SKM-1 (cell line): ENCODE results near the gene PMPCA.
A peak's percentile ranks its signal among the peaks of the same experiment; 100 is the strongest.

Experiments used
- DNase-seq: peaks from one replicate; lab custom pipeline; 2025; ENCODE audit not compliant: unreplicated experiment; lab: John Stamatoyannopoulos, UW

Gene PMPCA

DNA sequence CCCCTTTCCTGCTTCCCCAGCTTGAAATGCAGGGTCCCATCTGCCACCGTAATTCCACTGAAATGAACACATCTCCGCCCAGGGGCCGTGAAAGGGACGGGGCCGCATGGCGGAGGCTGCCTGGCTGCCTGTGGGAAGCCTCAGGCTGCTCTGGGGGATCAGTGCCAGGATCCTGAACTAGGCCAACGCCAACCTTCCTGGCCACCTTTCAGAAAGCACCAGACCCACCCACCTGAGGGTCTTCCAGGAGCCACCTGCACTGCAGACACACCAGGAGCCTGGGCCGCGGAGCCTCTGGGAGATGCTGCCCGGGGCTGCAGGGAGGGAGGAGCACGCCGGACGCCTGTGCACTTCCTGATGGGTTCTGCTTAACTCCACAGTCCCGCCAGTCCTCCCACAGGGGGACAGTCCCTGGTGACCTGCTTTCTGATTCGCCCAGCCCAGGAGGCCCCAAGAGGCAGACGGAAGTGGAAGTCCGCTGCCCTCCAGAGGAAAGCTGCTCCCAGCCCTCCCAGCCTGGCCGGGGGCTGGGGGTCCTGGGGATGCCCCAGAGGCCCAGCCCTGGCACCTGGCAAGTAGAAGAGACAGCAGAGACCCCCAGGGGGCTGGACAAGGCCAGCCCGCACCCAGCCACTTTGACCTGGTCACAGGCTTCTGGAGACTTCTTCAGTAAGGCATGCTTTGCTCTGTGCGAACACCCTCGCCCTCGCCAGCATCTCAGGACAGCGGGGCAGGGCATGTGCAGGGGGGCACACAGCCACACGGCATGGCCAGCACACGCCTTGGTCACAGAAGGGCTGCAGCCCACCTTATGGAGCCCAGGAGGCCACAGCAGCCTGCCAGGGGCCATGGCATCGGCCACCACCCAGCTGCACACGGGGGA, 36.9 kb upstream of the PMPCA start, which contains the start of gene CARD9:
Gene CARD9, minus strand, starts transcription at position 370 of the 883 bp plus-strand sequence. CDS start 1,591 bp downstream, outside the sequence.
- DNase-seq: peak; percentile 65

DNA sequence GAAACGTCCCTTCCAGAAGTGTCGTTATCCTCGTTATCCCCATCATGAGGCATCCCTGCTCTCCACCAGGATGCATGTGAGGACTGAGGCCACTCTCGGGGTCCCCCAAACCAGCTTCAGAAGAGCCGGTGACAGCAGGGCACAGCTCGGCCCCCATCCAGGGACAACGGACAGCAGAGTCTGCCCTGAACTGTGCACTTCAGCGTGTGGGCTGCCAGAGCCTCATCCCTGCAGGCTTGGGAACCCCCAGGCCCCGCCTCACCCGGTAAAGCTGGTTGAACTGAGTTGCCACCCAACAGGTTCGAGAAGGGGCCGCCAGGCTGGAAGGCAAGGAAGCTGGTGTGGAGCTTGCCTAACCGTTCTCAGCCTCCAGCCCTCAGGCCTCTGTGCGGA, 36.3 kb upstream of the PMPCA start:
- DNase-seq: no peak

DNA sequence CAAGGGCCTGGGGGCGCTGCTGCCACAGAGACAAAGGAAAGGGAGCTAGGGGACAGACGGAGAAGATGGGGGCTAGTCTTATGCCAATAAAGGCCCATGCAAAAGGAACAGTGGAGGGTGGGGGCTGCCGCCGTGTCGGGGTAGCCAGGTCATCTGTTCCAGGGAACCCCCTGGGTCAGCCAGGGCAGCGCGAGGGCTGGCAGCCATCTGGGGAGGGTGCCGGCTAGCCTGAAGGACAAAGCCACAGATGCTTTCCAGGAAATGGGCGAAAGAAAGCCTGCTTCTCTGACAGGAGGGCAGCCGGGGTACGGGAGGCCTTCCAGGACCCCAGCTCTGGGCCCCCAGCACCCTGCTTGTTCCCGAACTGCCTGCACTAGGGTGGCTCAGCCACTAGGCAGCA, 35.4 kb upstream of the PMPCA start:
- DNase-seq: no peak

DNA sequence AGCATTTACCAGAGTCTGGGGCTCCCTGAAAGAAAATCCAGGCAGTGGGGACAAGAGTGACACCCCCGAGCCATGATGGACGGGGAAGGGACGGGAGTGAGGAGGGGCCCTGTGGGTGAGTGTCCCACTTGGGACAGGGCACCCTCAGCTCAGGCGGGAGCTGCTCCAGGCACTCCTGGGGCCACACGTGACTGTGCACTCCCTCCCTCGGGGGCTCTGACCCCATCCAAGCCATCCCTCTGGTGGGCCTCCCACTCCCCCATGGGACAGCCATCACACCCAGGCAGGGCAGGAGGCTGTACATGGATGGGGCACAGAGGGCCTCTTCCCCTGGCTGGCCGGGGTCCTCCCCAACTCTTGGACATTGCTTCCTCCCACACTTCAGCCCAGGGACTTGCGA, 34.0 kb upstream of the PMPCA start:
- no peak for DNase-seq

DNA sequence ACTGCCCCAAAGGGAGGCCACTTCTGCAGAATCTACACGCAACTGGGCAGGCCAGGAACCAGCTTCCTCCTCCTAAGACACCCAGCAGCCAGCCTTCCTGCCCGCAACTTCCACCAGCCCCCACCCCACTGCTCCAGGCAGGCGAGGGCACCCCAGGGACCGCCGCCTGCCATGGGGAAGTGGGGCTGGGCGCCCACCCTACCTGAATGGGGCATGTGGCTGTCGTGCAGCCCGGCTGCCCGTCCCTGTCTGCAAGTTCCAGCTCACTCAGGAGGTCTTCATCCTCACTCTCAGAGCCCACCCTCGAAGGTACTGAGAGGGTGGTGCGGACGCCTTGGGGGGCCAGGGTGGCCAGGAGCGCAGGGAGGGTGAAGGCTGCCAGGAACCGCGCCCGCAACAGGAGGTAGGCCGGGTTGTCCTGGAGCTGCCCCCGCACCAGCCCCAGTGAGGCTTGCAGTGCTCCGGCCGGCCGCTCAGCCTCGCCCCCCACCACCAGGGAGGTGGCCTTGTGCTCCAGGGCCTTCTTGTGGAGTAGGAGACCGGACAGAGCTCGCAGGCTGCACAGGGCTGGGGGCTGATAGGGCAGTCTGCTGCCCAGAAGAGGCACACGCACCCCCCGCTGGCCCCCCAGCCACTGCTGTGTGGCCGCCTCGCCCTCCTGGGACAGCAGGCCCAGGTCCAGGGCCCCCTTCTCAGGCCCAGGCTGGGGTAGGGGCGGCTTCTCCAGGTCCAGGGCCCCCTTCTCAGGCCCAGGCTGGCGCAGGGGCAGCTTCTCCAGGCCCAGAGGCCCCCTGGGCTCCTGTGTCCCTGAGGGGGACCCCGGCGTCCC, 32.9 kb upstream of the PMPCA start:
- DNase-seq: no peak

DNA sequence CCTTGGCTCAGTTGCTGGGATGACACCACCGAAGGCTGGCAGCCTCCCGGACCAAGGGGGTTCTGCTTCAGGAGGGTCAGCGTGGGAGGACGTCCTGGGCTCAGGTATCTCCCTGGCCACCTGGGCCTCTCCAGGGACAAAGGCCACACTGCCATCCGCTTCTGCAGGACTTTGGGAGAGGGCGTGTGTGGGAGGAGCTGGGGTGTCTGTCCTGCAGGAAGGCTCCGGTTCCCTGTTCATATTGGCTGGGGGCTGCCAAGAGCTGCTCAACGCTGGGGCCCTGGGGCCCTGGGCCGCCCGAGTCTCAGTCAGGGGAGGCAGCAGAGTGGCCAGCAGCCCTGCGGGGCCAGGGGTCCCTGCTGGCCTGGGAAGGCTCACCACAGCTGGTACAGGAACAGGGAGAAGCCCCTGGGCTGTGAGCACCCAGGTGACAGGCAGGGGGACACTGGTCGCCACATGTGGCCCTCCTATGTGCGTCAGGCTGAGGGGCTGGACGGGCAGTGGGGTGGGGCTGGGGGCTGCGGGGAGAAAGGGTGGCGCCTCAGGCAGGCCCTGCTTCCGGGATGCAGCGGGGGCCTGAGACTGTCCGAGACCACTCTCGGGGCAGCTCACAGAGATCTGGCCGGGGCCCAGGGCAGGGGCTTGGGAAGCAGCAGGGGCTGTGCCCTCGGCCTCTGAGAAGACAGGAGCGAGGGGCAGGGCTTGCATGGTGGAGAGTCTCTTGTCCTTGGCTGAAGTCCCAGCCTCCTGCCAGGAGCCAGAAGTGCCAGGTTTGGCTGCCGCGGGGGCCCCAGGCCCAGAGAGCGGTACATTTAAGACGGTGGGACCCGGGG, 32.1 kb upstream of the PMPCA start:
- no peak for DNase-seq

- no peak for DNase-seq
These were observed 31.5 kb upstream of the PMPCA start for GRCh38 chr9:136379003-136379287.

DNA sequence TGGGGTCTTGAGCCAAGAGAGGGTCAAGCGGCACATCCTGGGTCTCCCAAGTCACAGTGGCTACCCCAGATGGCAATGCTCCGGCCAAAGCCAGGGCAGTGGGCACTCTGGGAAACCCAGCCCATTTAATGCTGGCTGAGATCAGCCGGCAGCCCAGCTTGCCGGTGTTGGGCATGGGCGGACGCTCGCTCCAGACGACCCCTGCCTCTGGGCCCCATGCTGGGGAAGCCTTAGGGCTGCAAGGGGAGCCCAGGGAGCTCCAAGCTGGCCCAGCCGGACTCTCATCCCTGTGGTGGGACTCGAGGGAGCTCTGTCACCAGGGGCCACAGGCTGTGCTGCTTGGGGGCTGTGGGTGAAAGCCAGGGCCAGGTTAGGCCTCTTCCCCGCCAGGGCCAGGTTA, 31.1 kb upstream of the PMPCA start:
- DNase-seq: no peak

- no peak for DNase-seq
These were observed 30.6 kb upstream of the PMPCA start for GRCh38 chr9:136379891-136380290.

GRCh38 chr9:136380381-136380780, 30.1 kb upstream of the PMPCA start:
- no peak for DNase-seq

- no peak for DNase-seq
These were observed 29.1 kb upstream of the PMPCA start for GRCh38 chr9:136381311-136381710.

GRCh38 chr9:136381966-136382513, 28.4 kb upstream of the PMPCA start:
- no peak for DNase-seq

DNA sequence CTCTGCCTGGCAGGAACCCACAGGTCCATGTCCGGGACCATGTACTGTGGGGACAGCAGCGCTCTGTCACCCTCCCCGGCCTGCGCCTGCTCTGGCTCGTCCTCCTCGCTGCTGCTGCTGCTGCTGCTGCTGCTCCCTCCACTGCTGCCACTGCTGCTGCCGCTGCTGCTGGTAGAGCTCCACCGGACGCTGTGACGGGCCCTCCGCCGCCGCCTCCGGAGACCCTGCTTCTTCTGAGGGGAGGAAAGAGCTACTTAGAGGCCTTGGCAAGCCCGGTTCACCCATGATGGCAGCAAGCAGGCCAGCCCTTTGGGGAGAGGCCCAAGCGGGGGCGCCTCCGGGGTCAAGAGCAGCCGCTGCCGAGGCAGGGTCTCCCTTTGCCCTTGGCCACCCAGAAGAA, 27.0 kb upstream of the PMPCA start:
- DNase-seq: no peak

DNA sequence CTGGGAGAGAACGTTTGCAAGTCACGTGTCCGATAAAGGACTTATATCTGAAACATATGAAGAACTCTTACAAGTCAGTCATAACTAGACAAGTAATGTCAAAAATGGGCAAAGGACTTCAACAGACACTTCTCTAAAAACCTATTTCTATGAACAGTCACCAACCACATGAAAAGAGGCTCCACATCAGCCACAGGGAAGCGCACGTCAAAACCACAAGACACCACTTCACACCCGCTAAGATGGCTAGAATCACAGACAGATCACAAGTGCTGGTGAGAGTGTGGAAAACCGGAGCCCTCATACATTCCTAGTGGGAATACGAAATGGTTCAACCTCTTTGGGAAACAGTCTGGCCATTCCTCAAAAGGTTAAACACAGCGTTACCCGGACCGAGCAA, 25.4 kb upstream of the PMPCA start:
- DNase-seq: no peak

DNA sequence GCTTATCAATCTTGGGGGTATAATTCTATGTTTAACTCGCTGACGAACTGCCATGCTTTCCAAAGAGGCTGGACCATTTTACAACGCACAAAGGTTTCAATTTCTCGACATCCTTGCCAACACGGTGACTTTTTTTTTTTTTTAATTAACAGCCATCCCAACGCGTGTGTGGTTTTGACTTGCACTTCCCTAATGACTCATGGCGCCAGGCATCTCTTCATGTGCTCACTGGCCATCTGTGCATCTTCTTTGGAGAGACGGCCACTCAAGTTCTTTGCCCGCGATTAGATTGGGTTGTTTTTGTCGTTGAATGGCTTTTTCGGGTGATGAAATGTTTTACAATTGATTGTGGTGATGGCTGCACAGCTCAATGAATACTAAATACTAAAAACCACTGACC, 24.4 kb upstream of the PMPCA start:
- DNase-seq: no peak

- DNase-seq: no peak
These were observed 23.2 kb upstream of the PMPCA start for GRCh38 chr9:136387217-136387616.

DNA sequence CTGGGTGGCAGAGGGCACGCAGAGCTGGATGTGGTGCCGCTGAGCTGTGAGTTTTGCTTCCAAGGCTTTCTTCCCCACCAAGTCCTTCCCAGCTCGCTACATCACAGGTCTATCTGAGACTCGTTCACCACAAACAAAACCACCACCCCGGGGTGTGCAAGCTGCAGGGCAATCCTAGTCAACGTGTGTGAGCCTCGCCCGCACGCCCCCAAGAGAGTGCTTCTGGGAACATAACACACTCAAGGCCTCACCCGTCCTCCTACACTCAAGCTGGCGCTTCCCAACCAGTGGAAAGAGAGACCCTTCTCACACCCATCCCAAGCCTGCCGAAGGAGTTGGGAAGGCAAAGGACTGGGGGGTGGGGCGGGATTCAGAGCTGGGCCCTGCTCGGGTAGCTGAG, 21.1 kb upstream of the PMPCA start:
- no peak for DNase-seq

DNA sequence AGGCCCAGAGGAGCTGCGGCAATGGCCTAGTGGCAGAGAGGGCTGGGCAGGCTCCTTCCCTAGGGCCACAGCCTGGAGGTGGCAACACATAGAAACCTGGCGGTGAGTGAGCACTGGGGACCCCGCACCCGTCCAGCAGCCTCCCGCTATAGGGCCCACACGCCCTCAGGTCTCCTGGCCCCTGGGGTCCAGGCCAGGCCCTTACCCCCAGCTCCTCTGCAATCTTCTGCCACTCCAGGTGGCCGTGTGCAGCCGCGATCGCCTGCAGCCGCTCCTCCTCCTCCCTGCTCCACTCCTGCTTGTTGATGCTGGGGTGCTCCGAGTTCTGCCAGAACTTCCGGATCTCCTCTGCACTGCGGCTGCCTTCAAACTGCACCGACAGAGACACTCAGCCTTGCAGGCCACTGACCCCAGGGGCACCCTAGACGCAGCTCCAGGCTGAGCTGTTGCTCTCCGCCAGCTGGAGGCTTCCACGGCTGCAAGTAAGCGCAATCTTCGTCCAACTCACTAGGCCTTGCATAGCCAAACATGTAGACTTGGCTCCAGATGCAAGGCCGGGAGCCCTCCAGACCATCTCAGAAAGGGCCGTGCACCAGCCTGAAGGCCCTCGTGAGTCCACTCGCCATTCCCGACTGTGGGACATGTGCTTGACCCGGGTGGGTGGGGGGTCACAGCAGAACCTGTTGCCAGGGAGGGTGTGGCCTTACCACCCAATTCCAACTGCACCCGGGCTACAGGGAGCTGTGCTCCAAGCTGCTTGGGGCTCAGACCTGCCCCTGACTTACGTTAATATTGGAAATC, 18.5 kb upstream of the PMPCA start:
- DNase-seq: no peak

DNA sequence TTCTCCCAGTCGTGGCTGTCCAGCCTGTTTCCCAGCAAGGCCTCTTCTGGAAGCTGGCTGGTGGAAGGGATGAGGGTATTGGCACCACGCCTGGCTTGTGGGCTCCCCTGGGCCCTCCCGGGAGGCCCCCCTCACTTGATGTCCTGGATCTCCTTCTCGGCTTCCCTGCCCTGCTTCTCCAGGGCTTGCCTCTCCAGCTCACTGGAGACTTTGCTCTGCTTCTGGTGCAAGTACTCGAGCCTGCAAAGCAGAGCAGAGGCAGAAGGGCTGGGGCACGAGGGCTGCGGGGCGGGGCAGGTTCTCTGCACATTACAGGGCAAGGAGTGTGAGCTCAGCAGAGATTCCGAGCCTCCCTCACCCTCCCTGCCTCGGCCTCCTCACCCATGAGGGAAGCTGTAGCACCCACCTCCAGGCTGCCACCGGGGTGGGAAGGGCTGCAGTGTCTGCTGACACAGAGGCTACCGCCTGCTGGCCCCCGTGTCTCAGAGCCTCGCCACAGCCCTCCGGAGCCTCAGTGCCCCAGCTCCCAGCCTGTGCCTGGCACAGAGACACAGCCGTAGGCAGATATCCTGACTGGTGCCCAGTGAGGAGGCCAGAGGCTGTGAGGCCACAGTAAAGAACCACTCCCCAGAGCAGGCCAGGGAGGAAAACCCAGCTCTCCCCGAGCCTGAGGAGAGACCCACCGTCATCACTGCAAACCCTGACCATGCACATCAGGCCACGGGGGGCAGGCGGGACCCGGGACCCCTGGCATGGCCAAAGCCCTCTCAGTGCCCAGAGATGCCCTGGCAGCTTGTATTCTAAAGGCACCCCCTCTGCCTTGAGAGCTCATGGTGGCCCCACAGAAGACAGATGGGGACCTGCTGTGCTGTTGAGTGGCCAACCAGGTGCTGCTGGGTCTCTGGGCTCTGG, 17.7 kb upstream of the PMPCA start:
- no peak for DNase-seq
